ENCODE results near the gene MATK. TPM values are rescaled to one million over a fixed set of nuclear protein-coding genes. Genes with fewer than 3 reads are reported as not detected.

Gene MATK
- total RNA-seq, 1 donor from 2014 or later = not detected

GRCh38 chr19:3753631-3754410, 32.4 kb downstream of the MATK start:
- Histone ChIP-seq H3K27ac (ENCODE audit: low read depth, low read length) (no peak overlapping the region), H3K4me2 (ENCODE audit: low read length) (no peak overlapping the region), H3K36me3 (ENCODE audit: insufficient read depth, low read length) (no peaks in the 10 kb centered on the region), H4K20me1 (ENCODE audit: insufficient read depth, low read length) (no peaks in the 10 kb centered on the region), H3K27me3 (ENCODE audit: insufficient read depth, low read length) (no peaks in the 10 kb centered on the region), H3K9me3 (ENCODE audit: insufficient read depth, low read depth, low read length) (no peaks in the 10 kb centered on the region), H3K9ac (ENCODE audit: low read length) (no peak overlapping the region), H3K79me2 (ENCODE audit: insufficient read depth, low read length) (peaks cover 4% of the 10 kb centered on the region), H2AFZ (ENCODE audit: low read depth, low read length) (no peak overlapping the region), H3K4me3 (ENCODE audit: insufficient read depth, low read depth, low read length) (no peak overlapping the region), H3K4me1 (ENCODE audit: insufficient read depth, low read length) (no peaks in the 10 kb centered on the region)
- H3K9me3 Mint-ChIP-seq (ENCODE audit: unreplicated experiment) = peaks cover 2% of the 10 kb centered on the region
- no peaks in the 10 kb centered on the region for H3K4me1 Mint-ChIP-seq (ENCODE audit: low read depth, unreplicated experiment)
- H3K36me3 Mint-ChIP-seq (ENCODE audit: low read depth, unreplicated experiment) = peaks cover 15% of the 10 kb centered on the region
- FAIRE-seq = no peak
- no peaks in the 10 kb centered on the region for H3K27me3 Mint-ChIP-seq (ENCODE audit: low read depth, unreplicated experiment)
- H3K4me3 Mint-ChIP-seq (ENCODE audit: unreplicated experiment) = no peak overlapping the region
- H3K27ac Mint-ChIP-seq (ENCODE audit: unreplicated experiment) = no peak overlapping the region
- no peak for DNase-seq (ENCODE audit: low read depth)
- no peak for TF ChIP-seq EZH2 (IDR thresholded peaks at IDR 0.05; ENCODE audit: insufficient read depth, low read length)
- no peak for TF ChIP-seq CTCF (IDR thresholded peaks at IDR 0.05; ENCODE audit: insufficient read depth, low read depth, low read length)

GRCh38 chr19:3752492-3752891, 33.7 kb downstream of the MATK start:
- H3K4me2 ChIP-seq (ENCODE audit: low read length) = no peak overlapping the region
- H3K79me2 ChIP-seq (ENCODE audit: insufficient read depth, low read length) = peaks cover 4% of the 10 kb centered on the region
- TF ChIP-seq EZH2 (IDR thresholded peaks at IDR 0.05; ENCODE audit: insufficient read depth, low read length) (no peak), CTCF (IDR thresholded peaks at IDR 0.05; ENCODE audit: insufficient read depth, low read depth, low read length) (no peak)
- H3K4me3 ChIP-seq (ENCODE audit: insufficient read depth, low read depth, low read length) = no peak overlapping the region
- Mint-ChIP-seq H3K27me3 (ENCODE audit: low read depth, unreplicated experiment) (no peaks in the 10 kb centered on the region), H3K27ac (ENCODE audit: unreplicated experiment) (no peak overlapping the region), H3K36me3 (ENCODE audit: low read depth, unreplicated experiment) (peaks cover 15% of the 10 kb centered on the region), H3K4me1 (ENCODE audit: low read depth, unreplicated experiment) (no peaks in the 10 kb centered on the region), H3K4me3 (ENCODE audit: unreplicated experiment) (no peak overlapping the region), H3K9me3 (ENCODE audit: unreplicated experiment) (peaks cover 2% of the 10 kb centered on the region)
- H4K20me1 ChIP-seq (ENCODE audit: insufficient read depth, low read length) = no peaks in the 10 kb centered on the region
- no peak for FAIRE-seq
- no peak for DNase-seq (ENCODE audit: low read depth)
- H3K9me3 ChIP-seq (ENCODE audit: insufficient read depth, low read depth, low read length) = no peaks in the 10 kb centered on the region
- H3K36me3 ChIP-seq (ENCODE audit: insufficient read depth, low read length) = no peaks in the 10 kb centered on the region
- no peaks in the 10 kb centered on the region for H3K27me3 ChIP-seq (ENCODE audit: insufficient read depth, low read length)
- H3K4me1 ChIP-seq (ENCODE audit: insufficient read depth, low read length) = no peaks in the 10 kb centered on the region
- H3K9ac ChIP-seq (ENCODE audit: low read length) = no peak overlapping the region
- H2AFZ ChIP-seq (ENCODE audit: low read depth, low read length) = no peak overlapping the region
- no peak overlapping the region for H3K27ac ChIP-seq (ENCODE audit: low read depth, low read length)

- Histone ChIP-seq H3K9ac (ENCODE audit: low read length) (no peak overlapping the region), H3K4me1 (ENCODE audit: insufficient read depth, low read length) (no peaks in the 10 kb centered on the region), H3K79me2 (ENCODE audit: insufficient read depth, low read length) (peaks cover 4% of the 10 kb centered on the region), H3K27ac (ENCODE audit: low read depth, low read length) (no peak overlapping the region), H3K4me2 (ENCODE audit: low read length) (no peak overlapping the region), H3K36me3 (ENCODE audit: insufficient read depth, low read length) (no peaks in the 10 kb centered on the region), H3K9me3 (ENCODE audit: insufficient read depth, low read depth, low read length) (no peaks in the 10 kb centered on the region), H4K20me1 (ENCODE audit: insufficient read depth, low read length) (no peaks in the 10 kb centered on the region), H2AFZ (ENCODE audit: low read depth, low read length) (no peak overlapping the region), H3K27me3 (ENCODE audit: insufficient read depth, low read length) (no peaks in the 10 kb centered on the region), H3K4me3 (ENCODE audit: insufficient read depth, low read depth, low read length) (no peak overlapping the region)
- FAIRE-seq (no peak), DNase-seq (ENCODE audit: low read depth) (no peak)
- Mint-ChIP-seq H3K27ac (ENCODE audit: unreplicated experiment) (no peak overlapping the region), H3K4me1 (ENCODE audit: low read depth, unreplicated experiment) (no peaks in the 10 kb centered on the region), H3K4me3 (ENCODE audit: unreplicated experiment) (no peak overlapping the region), H3K27me3 (ENCODE audit: low read depth, unreplicated experiment) (no peaks in the 10 kb centered on the region), H3K9me3 (ENCODE audit: unreplicated experiment) (peaks cover 2% of the 10 kb centered on the region), H3K36me3 (ENCODE audit: low read depth, unreplicated experiment) (peaks cover 15% of the 10 kb centered on the region)
- TF ChIP-seq CTCF (IDR thresholded peaks at IDR 0.05; ENCODE audit: insufficient read depth, low read depth, low read length) (no peak), EZH2 (IDR thresholded peaks at IDR 0.05; ENCODE audit: insufficient read depth, low read length) (no peak)
Measured at GRCh38 chr19:3751236-3751635, 34.9 kb downstream of the MATK start.
